ENCODE results near the gene RBM19.

GRCh38 chr12:113950873-113951272 lies 15.3 kb downstream of the RBM19 start:
- TF ChIP-seq CTCF (IDR thresholded peaks at IDR 0.05) (no peak), POLR2A (IDR thresholded peaks at IDR 0.05) (no peak)

Measured in uterus (tissue), 2 donors.